Measurements from ENCODE around the gene DNM1L.
A peak's percentile ranks its signal among the peaks of the same experiment; 100 is the strongest.

Gene DNM1L

GRCh38 chr12:32765906-32766305 lies 86.8 kb downstream of the DNM1L start:
- DNase-seq (ENCODE audit: low read depth) = peak; percentile 42
- H3K4me3 ChIP-seq (ENCODE audit: low read depth, low read length) = no peak overlapping the region
- TF ChIP-seq CTCF (conservative IDR thresholded peaks at IDR 0.05; ENCODE audit: low read depth, low read length) = no peak

- TF ChIP-seq CTCF (conservative IDR thresholded peaks at IDR 0.05; ENCODE audit: low read depth, low read length) = no peak
- no peak for DNase-seq (ENCODE audit: low read depth)
- no peak overlapping the region for H3K4me3 ChIP-seq (ENCODE audit: low read depth, low read length)
Measured at GRCh38 chr12:32768518-32768917, 89.4 kb downstream of the DNM1L start.

GRCh38 chr12:32770141-32770540 lies 91.0 kb downstream of the DNM1L start:
- no peak for DNase-seq (ENCODE audit: low read depth)
- TF ChIP-seq CTCF (conservative IDR thresholded peaks at IDR 0.05; ENCODE audit: low read depth, low read length) = no peak
- H3K4me3 ChIP-seq (ENCODE audit: low read depth, low read length) = no peak overlapping the region

GRCh38 chr12:32773691-32774090 lies 94.6 kb downstream of the DNM1L start:
- no peak for DNase-seq (ENCODE audit: low read depth)
- no peak for TF ChIP-seq CTCF (conservative IDR thresholded peaks at IDR 0.05; ENCODE audit: low read depth, low read length)
- no peak overlapping the region for H3K4me3 ChIP-seq (ENCODE audit: low read depth, low read length)

- no peak for TF ChIP-seq CTCF (conservative IDR thresholded peaks at IDR 0.05; ENCODE audit: low read depth, low read length)
- DNase-seq (ENCODE audit: low read depth) = no peak
- H3K4me3 ChIP-seq (ENCODE audit: low read depth, low read length) = no peak overlapping the region
Measured at GRCh38 chr12:32776258-32776657, 97.2 kb downstream of the DNM1L start.

- no peak overlapping the region for H3K4me3 ChIP-seq (ENCODE audit: low read depth, low read length)
- peak; percentile 5 for DNase-seq (ENCODE audit: low read depth)
- no peak for TF ChIP-seq CTCF (conservative IDR thresholded peaks at IDR 0.05; ENCODE audit: low read depth, low read length)
Measured at GRCh38 chr12:32777159-32777558, 98.1 kb downstream of the DNM1L start.

GRCh38 chr12:32777691-32778175 lies 98.6 kb downstream of the DNM1L start:
- no peak overlapping the region for H3K4me3 ChIP-seq (ENCODE audit: low read depth, low read length)
- no peak for TF ChIP-seq CTCF (conservative IDR thresholded peaks at IDR 0.05; ENCODE audit: low read depth, low read length)
- DNase-seq (ENCODE audit: low read depth) = peak; percentile 82

Measured in choroid plexus epithelial cell (primary cell).